Large intestine (tissue), 12 donors: Measurements from ENCODE around the gene WDR48. TPM values are rescaled to one million over a fixed set of nuclear protein-coding genes. Genes with fewer than 3 reads are reported as not detected.

ENCODE experiments used
- DNase-seq, 2 donors: peaks; one replicate each; pipeline versions ENCODE4 v3.0.0 to v3.0.0-alpha.2; 2013
- H3K27ac ChIP-seq: one replicate; pipeline ENCODE4 v1.5.1; 2013; ENCODE audit warnings: low read length
- H3K27me3 ChIP-seq: 2 replicates; pipeline ENCODE4 v1.6.1; 2013; ENCODE audit warnings: low read length; ENCODE audit not compliant: control insufficient read depth, insufficient read depth
- H3K36me3 ChIP-seq: 2 replicates; pipeline ENCODE4 v1.6.1; 2013; ENCODE audit warnings: low read length; ENCODE audit not compliant: control insufficient read depth, insufficient read depth
- H3K4me1 ChIP-seq: one replicate; pipeline ENCODE4 v1.6.1; 2013; ENCODE audit warnings: low read length; ENCODE audit not compliant: control insufficient read depth, insufficient read depth
- H3K4me3 ChIP-seq: one replicate; pipeline ENCODE4 v1.5.1; 2013; ENCODE audit warnings: low read length
- H3K9me3 ChIP-seq: one replicate; pipeline ENCODE4 v1.6.1; 2013; ENCODE audit warnings: mild to moderate bottlenecking, low read depth, low read length, moderate library complexity; ENCODE audit not compliant: control insufficient read depth
- WGBS: methylation state at CpG from one replicate; pipeline ENCODE4 v1.1.5; 2013; ENCODE audit warnings: low lambda C conversion rate; ENCODE audit not compliant: insufficient coverage; 5-methylcytosine and 5-hydroxymethylcytosine counted together
- long read RNA-seq, 11 donors: transcript quantifications; one replicate each; lab custom pipeline, GENCODE V29; 2026
- polyA plus RNA-seq: library from polyadenylated mRNA; unstranded; fragments of 120-200 nt; gene quantifications from one replicate; pipeline ENCODE4 v1.2.1, GENCODE V29; 2013

WDR48 gene
- polyA plus RNA-seq: 40.0 TPM
- long read RNA-seq, donor 1, partial matches to known transcripts: 0 of 1 reads
- long read RNA-seq, donor 1, other reads (novel, unspliced or antisense): 0 of 1 reads
- long read RNA-seq, donor 2, transcript WDR48-201 (19 exons, 3,707 nt): major isoform, 6 of 6 reads
- long read RNA-seq, donor 2, partial matches to known transcripts: 0 of 6 reads
- long read RNA-seq, donor 2, other reads (novel, unspliced or antisense): 0 of 6 reads
- long read RNA-seq, donor 3: 0 reads
- long read RNA-seq, donor 4, partial matches to known transcripts: 0 of 1 reads
- long read RNA-seq, donor 4, other reads (novel, unspliced or antisense): 0 of 1 reads
- long read RNA-seq, donor 5, partial matches to known transcripts: 0 of 4 reads
- long read RNA-seq, donor 5, other reads (novel, unspliced or antisense): 0 of 4 reads
- long read RNA-seq, donor 6, partial matches to known transcripts: 20 of 23 reads
- long read RNA-seq, donor 6, other reads (novel, unspliced or antisense): 0 of 23 reads
- long read RNA-seq, donor 7, partial matches to known transcripts: 0 of 1 reads
- long read RNA-seq, donor 7, other reads (novel, unspliced or antisense): 0 of 1 reads
- long read RNA-seq, donor 8, partial matches to known transcripts: 0 of 3 reads
- long read RNA-seq, donor 8, other reads (novel, unspliced or antisense): 0 of 3 reads
- long read RNA-seq, donor 9, partial matches to known transcripts: 0 of 3 reads
- long read RNA-seq, donor 9, other reads (novel, unspliced or antisense): 0 of 3 reads
- long read RNA-seq, donor 10, transcript WDR48-201 (19 exons, 3,707 nt): major isoform, 6 of 7 reads
- long read RNA-seq, donor 10, partial matches to known transcripts: 0 of 7 reads
- long read RNA-seq, donor 10, other reads (novel, unspliced or antisense): 0 of 7 reads
- long read RNA-seq, donor 11, partial matches to known transcripts: 0 of 2 reads
- long read RNA-seq, donor 11, other reads (novel, unspliced or antisense): 0 of 2 reads

DNA sequence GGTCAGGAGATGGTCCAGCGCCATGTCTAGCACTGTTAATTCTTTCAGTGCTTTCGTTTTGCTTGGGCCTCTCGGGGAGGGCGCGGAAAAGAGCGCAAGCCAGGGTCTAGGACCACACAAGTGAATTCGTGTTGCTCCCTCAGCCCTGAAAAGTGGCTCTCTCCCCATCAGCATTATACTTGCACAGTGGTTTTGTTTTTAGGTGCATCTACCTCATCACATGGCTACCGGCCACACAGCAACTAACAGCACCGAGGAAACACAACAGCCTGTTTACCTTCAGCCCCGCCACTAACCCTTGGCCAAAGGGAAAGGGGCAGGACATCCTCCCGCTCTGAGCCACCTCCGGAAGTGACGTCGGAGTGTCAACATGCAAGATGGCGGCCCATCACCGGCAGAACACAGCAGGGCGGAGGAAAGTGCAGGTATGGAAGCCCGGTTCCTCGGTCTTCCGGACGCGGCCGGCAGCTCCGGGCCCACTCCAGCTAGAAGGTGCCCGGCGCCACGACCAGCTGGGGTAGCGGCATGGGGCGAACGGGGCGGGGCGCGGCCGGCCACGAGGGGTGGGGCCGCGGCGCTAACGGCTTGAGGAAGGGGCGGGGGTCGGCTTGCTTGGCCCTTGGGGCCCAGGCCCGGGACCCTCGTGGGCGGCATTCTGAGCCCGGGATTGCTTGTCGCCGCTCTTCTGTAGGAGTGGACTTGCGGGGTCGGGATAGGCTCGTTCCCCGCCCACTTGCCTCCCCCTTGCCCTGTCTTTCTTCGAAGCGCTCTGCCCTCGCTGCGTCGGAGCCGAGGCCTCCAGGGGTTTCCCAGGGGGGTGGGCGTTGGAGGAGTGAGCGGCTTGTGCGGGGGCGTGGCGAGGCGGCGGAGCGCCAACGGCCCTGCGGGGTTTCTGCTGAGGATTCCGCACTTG is at the start of gene WDR48, which contains the start of gene SCN11A:
Gene WDR48, plus strand, starts transcription at position 368 of the 913 bp plus-strand sequence. Its CDS starts 10 bp downstream, at position 378.
Gene SCN11A, minus strand, starts transcription at position 296 of the 913 bp plus-strand sequence. CDS start 101,582 bp downstream, outside the sequence.
- Histone ChIP-seq H3K4me3 (peak within 1 kb of the TSS; percentile 80), H3K36me3 (no peaks in the 10 kb centered on the region), H3K4me1 (peaks cover 15% of the 10 kb centered on the region), H3K27me3 (no peaks in the 10 kb centered on the region), H3K27ac (peak within 1 kb of the TSS; percentile 94), H3K9me3 (no peaks in the 10 kb centered on the region)
- peak; percentile 96 to 98 for DNase-seq
- no CpG with 5 or more reads among the region's 68 CpGs for WGBS

DNA sequence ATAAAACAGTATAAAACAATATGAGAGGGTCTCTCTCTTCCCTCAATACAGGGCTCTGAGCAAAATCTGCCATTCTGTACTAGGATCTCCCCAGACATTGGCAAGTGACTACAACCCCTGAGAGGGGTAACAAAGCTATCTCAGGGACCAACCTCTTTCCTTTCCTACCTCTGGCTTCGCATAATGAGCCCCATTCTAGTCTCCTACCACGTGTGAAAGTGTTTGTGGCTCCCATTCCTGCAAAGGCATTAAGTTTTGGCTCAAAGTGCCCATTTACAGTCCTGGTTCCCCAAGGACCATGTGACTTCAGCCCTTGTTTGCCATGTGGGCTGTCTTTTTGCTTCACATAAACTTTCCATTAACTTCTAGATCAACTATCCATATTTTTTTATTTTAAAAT is 46.5 kb upstream of the WDR48 start:
- DNase-seq: no peak
- Histone ChIP-seq H3K4me3 (no peak overlapping the region), H3K36me3 (no peaks in the 10 kb centered on the region), H3K4me1 (no peaks in the 10 kb centered on the region), H3K27ac (no peak overlapping the region), H3K9me3 (no peaks in the 10 kb centered on the region), H3K27me3 (no peaks in the 10 kb centered on the region)
- 14% methylated on average over 1 of the region's 2 CpGs for WGBS

DNA sequence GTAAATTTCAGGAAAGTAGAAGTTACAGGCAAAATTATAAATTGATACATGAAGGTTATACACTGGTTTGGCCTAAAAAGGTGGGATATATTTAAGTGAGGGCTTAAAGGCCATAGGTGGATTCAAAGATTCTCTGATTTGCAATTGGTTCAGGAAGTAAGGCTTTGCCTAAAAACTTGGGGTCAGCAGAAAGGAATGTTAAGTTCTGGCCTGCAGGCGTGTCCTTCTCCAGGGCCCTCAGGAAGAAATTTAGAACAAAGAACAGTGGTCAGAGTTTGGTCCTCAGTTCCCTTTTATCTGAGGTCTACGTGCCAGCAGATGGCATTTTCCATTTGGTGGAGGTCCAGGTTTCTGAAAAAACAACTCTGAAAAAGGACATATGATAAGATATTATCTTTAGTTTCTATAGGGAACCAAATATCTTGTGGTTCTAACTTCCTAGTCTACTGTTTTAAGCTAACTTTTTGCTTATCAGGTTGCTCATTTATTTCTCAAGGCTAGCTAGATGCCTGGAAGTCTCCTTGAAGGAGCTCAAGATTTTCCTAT is 40.6 kb upstream of the WDR48 start:
- no peak for DNase-seq
- no peaks in the 10 kb centered on the region for H3K9me3 ChIP-seq
- H3K4me1 ChIP-seq: no peaks in the 10 kb centered on the region
- no peak overlapping the region for H3K27ac ChIP-seq
- H3K27me3 ChIP-seq: no peaks in the 10 kb centered on the region
- H3K4me3 ChIP-seq: no peak overlapping the region
- no peaks in the 10 kb centered on the region for H3K36me3 ChIP-seq
- WGBS: no CpG with 5 or more reads among the region's 2 CpGs

DNA sequence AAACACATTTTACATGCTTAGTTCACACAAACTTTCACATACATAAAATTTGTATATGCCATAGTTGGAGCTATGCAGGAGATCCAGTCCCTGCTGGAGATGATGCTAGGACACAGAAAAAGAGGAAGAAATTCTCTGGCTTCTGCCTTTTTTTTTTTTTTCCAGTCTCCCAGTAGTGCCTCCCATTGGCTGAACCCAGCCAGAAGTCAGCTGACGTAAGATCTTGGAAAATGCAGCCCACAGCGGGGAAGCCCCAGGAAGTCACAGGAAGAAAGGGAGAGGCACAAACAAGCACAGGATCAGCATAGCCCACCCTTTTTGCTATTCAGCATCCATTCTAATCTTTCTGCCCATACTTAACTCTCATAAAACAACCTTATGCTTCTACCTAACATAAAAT is 38.5 kb upstream of the WDR48 start:
- no peak overlapping the region for H3K27ac ChIP-seq
- H3K4me1 ChIP-seq: no peaks in the 10 kb centered on the region
- H3K4me3 ChIP-seq: no peak overlapping the region
- no peaks in the 10 kb centered on the region for H3K27me3 ChIP-seq
- no peaks in the 10 kb centered on the region for H3K9me3 ChIP-seq
- DNase-seq: no peak
- H3K36me3 ChIP-seq: no peaks in the 10 kb centered on the region
- WGBS: no CpG with 5 or more reads among the region's 2 CpGs

DNA sequence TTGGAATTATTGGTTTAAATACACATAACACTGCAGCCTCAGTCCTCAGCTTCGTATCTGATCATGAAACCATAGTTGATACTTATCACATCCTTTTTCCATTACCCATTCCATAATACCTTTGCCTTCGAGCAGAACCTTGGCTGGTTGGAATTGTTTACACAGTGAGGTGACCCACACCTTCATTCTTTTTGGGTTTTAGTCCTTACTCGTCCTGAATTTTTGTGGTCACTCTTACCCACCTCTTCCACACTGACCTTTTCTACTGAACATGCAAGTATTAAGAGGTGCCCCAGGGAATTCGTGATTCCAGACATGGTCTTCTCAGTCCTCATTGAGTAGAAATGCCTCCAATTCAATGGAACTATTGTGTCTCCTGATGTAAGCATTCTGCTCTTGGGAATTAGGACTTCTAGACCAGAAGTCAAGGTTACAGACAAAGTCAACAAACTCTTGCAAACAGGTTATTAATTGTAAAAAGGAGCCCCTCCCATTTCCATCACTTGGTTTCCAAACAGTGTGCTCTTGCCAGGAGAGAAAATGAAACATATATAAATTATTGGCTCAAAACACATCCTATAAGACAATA is 37.8 kb upstream of the WDR48 start:
- no peak for DNase-seq
- H3K4me1 ChIP-seq: no peaks in the 10 kb centered on the region
- H3K4me3 ChIP-seq: no peak overlapping the region
- H3K27ac ChIP-seq: no peak overlapping the region
- H3K9me3 ChIP-seq: no peaks in the 10 kb centered on the region
- H3K27me3 ChIP-seq: no peaks in the 10 kb centered on the region
- no CpG with 5 or more reads among the region's 4 CpGs for WGBS
- H3K36me3 ChIP-seq: no peaks in the 10 kb centered on the region

DNA sequence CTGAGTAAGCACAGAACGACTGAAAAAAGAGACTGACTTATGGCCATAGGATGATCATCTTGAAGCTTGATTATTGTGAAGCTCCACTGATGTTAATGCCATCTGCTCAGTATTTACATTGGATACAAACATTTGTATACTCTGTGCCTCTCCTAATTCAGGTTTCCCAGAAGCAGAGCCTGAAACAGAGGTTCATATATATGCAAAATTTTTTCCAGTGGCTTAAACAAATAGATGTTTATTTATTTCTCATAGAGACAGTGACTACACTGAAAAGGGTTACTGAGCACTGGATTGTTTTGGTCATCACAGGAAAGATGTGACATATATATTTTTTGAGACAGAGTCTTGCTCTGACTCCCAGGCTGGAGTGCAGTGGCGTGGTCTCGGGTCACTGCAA is 36.4 kb upstream of the WDR48 start:
- H3K4me3 ChIP-seq: no peak overlapping the region
- H3K4me1 ChIP-seq: no peaks in the 10 kb centered on the region
- no peak for DNase-seq
- no CpG with 5 or more reads among the region's 3 CpGs for WGBS
- H3K27me3 ChIP-seq: no peaks in the 10 kb centered on the region
- H3K27ac ChIP-seq: no peak overlapping the region
- H3K36me3 ChIP-seq: no peaks in the 10 kb centered on the region
- no peaks in the 10 kb centered on the region for H3K9me3 ChIP-seq

DNA sequence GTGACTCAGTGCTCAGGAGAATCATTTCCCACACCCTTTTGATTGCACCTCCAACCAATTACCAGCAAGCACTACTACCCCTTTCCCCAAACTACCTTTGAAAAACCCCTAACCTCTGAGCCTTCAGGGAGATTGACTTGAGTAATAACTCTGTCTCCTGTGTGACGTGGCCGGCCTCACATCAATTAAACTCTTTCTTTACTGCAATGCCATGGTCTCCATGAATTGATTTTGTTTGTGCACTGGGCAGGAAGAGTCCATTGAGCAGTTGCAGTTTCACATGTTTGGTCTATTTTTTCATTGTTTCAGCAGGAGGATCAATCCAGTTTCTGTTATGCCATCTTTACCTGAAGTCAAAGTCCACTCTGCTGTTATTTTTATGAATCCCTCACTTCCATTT is 32.5 kb upstream of the WDR48 start:
- no peaks in the 10 kb centered on the region for H3K27me3 ChIP-seq
- H3K4me1 ChIP-seq: no peaks in the 10 kb centered on the region
- H3K9me3 ChIP-seq: no peaks in the 10 kb centered on the region
- 80% methylated on average over 2 of the region's 2 CpGs for WGBS
- no peak for DNase-seq
- H3K4me3 ChIP-seq: no peak overlapping the region
- no peak overlapping the region for H3K27ac ChIP-seq
- no peaks in the 10 kb centered on the region for H3K36me3 ChIP-seq

DNA sequence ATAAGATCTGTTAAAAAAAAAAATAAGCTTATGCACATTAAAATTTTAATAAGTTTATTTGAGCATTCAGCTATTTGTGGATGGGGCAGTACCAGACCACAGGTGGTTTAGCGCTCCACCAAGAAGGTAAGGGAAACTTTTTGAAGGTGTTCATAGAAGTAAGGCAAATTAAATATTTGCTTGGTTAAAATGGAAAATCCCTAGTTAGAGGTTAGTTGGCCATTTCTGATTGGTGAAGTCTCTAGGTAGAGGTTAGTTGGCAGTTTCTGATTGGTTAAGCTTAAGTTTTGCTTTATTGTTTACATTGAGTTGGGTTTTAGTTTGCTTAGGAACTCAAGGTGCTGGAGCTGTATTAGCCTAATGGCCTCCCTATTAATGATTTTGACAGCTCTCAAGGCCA is 30.8 kb upstream of the WDR48 start:
- Histone ChIP-seq H3K36me3 (no peaks in the 10 kb centered on the region), H3K4me3 (no peak overlapping the region), H3K27me3 (no peaks in the 10 kb centered on the region), H3K27ac (no peak overlapping the region), H3K9me3 (no peaks in the 10 kb centered on the region), H3K4me1 (no peaks in the 10 kb centered on the region)
- no peak for DNase-seq
- WGBS: 100% methylated on average over 1 of the region's 1 CpG

DNA sequence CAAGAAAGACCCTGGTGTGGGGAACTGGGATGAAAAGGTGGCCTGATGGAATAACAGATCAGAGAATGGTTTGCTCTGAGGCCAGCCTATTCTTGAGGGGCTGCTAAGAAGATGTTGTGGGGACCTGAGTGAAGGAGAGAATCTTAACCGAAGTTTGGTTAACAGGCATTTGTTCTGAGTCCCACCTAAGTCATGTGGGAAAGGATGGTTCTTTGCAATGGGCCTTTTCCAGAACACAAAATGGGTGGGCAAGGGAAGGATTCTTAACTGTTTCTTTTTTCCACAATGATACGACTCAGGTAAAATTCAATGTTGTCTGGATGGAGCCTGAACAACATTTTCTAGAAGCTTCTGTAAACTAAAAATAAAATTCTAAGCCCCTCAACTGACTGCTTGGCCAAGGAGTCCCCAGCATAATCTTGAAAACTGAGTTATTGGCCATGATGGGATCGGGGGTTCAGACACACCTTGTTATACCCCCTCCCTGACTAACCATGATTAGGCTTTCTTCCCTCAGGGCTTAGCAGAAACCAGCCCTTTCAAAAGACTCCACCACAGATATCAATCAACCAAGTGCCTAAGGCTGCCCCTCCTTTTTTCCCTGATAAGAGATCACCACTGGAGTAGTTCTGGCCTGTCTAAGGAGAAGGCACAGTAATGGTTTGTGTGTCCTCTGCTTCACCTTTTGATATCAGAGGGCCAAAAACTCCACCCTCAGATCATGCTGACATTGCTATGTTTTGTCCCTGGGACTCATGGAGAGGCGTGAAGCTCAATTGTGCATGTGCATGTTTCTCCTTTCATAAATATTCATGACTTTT is 30.1 kb upstream of the WDR48 start:
- Histone ChIP-seq H3K36me3 (no peaks in the 10 kb centered on the region), H3K4me1 (no peaks in the 10 kb centered on the region), H3K27me3 (no peaks in the 10 kb centered on the region), H3K27ac (no peak overlapping the region), H3K4me3 (no peak overlapping the region), H3K9me3 (no peaks in the 10 kb centered on the region)
- no CpG with 5 or more reads among the region's 4 CpGs for WGBS
- no peak for DNase-seq
